ENCODE measurements around the gene ERCC6.

ERCC6 gene

DNA sequence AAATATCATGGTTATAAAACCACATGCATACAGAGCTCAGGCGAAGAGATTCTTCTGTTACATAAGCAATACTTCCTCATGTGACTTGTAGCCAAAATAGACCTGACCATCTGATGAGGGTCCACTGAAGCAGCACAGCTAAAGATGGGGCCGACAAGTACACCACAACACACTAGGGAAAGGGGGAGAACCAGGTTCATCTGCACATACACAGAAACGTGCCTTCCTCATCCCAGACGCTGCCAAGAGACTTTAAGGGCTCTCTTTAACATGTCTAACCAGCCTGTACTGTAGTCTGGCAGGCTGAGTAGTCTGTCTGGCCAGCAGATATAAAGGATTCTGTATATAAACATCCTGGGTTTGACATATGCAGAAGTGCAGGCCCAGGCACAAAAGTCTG, 30.3 kb downstream of the ERCC6 start:
- DNase-seq: no peak

DNA sequence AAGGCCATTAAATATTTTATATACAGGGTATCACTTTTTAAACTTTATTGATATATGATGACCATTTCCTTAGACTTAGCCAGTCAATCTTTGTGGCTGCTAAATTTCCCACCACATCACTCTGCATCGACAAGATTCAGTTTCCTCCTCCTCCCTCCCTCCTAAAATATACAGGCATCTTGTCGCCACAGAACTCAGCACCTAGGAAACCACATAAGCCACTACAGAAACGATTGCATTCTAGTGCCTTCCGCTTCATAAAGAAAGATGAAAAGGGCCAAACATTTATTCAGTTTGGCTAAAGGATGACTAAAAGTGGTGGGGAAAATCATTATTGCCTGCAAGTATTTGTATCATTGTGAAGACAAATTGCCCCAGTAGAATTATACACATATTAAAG, 30.7 kb downstream of the ERCC6 start:
- no peak for DNase-seq

DNA sequence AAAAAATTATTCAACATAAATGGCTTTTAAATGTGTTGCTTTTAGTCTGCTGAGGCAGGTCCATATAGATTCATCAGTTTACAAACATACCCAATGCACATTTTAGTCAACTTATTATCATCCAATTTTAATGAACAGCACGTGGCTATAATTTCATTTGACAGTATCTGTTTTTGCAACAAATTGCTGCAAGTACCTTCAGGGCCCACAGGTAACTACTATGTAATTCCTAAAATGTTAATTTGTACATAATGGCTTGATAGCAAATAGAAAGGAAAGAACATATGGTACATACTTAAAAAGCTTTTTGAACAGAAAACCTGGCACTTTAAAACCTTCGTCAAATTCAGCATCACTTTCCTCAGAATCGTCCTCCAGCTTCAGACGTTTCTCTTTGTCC, 33.3 kb downstream of the ERCC6 start:
- DNase-seq: no peak

DNA sequence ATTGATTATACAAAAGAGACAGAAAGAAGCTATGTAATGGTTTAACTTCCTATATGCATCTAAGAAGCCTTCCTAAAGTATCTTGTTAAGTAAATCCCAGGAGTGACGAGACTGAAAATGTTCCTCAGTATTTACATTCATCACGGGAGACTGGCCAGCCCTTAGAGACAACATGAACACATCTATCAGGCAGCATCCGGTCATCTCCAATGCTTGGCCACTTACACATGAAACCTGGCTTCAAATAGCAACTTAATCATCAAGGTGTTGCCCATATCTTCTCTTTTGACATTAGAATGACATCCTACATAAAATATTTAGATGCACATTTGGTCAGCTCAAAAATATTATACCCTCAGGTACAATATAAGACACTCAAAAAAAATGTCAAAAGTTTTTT, 33.8 kb downstream of the ERCC6 start:
- DNase-seq: no peak

DNA sequence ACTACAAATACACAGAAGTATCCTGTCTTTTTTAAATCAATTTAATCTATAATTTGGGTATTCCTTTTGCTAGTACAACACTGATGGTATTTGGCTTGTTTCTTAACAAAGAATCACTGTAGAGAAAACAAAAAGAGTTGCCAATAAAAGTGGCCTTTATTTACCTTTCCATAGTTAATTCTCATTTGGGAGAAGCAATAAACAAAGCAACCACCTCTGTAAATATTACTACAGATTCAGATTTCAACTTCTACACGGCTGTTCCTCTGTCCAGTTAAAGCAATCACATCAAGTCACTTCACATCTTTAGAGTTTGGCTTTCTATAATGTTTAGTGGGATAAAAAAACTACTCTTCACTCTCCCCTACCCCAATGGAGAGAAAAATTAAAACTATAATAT, 34.4 kb downstream of the ERCC6 start:
- DNase-seq: no peak

DNA sequence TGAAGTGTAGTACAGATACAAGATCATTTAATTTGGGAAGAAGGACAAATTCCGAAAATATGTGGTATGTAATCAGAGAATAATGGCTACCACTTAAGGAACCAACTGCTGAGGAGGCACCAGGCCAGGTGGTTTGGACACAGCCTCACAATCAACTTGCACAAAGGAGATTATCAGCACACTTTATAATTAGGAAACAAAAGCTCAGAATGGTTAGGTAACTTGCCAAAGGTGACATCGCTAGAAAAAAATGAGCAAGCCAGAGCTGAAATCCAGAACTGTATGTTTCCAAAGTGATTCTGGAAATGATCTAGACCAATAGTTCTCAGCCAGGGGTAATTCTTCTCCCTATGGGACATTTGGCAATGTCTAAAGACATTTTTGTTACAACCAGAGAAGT, 36.6 kb downstream of the ERCC6 start:
- DNase-seq: no peak

DNA sequence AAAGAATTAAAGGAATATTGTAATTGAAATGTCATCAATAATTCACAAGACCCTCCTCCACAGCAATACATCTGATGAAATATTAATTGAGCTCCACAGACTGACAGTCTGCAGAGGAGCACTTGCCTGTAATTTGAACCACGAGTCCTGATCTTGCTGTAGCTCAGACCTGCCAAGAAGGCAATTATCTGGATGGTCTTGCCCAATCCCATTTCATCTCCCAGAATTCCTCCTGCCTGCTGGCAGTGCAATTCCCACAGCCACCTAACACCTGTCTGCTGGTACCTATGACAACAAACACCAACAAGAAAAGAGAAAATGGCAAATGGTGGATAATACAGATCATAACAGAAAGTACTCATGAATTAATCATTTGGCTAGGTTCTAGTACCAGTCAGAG, 38.5 kb downstream of the ERCC6 start:
- DNase-seq: no peak

DNA sequence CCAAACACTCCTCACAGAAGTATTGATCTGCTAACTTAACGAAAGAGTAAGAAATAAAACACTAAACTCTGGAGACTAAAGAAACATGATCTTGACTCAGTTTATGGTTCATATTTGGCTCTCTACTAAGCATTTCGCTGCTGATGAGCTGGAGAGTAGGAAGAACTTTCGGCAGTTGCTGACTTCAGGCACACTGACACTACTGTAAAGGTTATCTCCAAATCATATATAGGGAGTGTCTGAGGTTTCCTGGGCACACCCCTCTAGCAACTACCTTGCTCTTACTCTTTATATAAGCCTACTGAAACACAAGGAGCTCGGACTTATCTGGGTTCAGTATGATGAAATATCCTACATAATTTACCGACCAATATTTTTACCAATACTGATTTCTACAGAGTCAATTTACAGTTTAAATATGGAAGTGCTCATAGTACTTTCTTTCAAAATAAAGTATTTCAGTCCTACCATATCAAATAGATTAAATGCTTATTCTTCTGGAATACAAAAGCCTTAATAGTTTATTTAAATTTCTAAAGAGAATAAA, 39.5 kb downstream of the ERCC6 start:
- no peak for DNase-seq

DNA sequence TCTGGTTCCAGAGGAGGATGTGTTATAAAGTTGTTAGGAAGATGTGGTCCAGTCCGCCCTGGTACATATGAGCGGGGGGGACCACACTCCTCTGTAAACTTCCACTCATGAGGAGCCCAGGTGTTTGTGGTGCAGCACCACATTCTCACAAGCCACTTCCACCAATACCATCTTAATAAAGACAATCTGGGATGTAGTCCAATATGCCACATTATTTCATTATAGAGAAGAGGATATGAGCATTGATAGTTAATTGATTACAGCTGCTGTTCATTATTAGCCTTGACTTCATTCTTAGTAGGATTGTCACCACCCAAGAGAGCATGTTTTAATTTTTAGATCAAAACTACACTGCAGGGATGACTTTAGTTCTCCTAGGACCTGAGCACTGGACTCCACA, 40.5 kb downstream of the ERCC6 start:
- DNase-seq: no peak

DNA sequence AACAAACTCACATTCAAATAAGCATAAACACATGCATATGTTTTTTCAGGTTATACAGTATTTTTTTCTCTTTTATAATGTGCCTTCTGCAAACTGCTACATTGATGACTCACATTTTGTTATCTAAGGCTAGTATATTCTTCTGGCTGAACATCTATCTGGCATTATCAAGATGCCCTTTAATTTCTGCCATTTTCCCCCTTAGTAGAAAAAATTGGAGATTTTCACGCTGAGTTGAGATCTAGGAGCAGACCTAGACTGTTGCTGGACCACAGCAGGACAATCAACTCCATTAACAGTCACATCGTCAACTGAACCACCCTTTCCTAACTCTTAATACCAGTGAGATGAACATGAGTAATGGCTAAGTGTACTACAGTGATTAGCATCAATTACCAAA, 41.6 kb downstream of the ERCC6 start:
- DNase-seq: no peak

DNA sequence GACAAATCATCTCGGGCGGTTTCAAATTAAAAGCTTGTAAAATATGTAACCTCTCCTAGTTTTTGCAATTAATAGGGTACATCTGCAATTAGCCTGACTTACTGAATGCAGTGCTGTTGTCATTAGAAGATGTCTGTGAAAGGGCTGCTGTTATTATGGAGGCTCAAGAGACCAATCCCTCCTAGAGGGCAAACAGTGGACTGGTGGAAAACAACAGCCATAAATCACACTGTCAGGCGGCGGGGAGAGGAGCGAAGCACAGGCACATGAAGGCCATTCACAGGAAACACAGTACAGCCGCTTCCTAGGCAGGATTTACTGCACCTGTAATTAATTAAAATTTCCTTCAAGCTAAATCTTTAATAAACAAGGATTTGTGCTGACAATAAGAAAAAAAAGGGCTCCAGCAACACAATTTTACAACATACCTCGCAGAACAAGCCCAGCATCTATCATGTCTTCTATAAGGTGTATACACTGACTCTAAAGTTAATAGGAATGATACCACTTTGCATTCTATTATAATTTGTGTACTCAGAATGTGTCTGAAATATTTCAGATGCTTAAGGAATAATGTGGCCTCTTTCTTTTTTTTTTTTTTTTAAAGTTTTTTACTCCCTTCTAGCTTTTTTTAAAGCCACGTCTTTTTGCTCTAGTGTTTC, 50.7 kb downstream of the ERCC6 start:
- DNase-seq: no peak

DNA sequence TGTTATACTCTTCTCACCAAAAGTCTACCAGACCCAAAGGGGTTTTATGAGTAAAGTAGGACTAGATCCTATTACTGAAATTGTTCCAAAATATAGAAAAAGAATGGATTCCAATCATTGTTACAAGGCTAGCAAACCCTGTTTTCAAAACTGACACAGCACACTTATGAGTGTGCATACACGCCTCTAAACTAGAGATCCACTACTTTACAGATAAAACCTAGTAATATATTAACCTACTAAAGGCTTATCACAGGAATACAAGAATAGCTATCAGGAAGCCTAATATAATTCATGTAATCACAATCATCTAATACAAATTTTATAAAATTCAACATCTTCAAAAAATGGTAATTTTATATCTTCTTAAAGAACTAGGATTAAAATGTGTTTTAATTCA, 52.2 kb downstream of the ERCC6 start:
- DNase-seq: no peak

DNA sequence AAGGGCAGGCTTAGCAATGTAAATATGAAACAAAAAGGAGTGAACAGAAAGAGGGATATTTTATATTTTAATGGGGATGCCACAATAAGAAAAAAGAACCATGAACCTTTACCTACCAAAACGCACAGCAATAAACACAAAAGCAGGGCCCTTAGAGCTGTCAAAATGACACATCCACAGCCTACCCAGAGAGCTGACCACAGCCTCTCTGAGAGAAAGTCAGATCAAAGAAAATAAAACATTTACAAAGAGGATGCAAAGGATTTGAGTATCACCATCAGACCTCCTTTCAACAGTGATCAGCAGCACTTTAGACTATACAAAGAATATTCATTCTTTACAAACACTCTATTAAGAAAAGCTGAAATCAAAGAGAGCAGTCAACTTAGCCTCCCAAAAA, 52.9 kb downstream of the ERCC6 start:
- no peak for DNase-seq

DNA sequence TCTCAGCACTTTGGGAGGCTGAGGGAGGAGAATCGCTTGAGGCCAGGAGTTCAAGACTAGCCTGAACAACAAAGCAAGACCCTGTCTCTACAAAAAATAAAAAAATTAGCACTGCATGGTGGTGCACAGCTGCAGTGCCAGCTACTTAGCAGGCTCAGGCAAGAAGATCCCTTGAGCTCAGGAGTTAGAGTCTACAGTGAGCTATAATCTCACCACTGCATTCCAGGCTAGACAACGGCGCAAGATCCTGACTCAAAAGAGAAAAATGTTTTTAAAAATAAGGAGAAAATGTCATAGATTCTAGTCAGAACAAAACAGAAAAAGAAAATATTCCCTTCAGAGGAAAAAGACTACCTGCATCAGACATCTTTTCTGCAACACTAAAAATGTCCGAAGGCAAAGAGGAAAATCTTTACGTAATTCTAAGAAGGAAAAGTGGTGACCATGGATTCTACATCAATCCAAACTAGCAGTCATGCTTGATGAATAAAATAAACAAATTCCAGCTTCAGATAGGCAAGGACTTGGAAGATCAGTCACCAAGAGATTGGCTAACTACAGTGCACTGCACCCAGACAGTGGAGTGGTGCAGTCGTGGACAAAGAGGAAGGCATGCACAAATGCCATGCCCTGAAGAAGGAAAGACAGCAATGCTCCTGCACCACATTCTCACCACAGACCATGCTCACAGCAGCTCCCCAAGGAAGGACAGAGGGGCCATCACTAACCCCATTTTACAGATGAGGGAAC, 54.3 kb downstream of the ERCC6 start:
- no peak for DNase-seq

DNA sequence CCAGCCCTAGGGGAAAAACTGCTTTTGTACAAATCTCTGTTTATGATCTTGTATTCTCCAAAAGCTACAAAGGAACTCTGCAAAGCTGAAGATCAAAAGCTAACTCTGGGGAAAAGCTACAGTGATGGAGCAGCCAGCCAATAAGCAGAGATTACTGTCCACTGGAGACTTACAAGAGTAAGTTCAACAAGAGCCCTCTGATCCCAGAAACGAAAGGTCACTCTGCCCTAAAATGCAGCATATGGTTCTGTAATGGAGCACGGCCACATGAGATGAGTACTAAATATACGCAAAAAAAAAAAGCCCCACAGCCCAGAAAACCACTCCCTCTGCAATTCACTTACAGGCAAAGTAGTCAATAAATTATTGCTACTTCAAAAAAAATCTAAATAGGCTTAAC, 60.1 kb downstream of the ERCC6 start:
- DNase-seq: no peak

DNA sequence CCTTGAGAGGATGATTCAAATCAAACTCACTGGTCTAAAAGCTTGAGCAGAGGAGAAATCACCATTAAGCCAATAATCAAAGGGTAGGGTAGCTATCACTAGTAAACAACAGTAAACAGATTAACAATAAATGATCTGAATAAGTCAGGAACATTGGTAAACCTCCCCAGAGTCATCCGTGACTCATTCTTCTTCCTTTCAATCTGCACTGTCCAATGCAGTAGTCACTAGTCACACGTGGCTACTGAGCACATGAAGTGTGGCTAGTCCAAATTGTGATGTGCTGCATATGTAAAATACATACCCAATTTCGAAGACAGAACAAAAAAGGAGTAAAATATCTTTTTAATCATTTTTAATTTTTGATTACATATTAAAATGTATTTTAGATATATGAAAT, 64.0 kb downstream of the ERCC6 start:
- DNase-seq: no peak

DNA sequence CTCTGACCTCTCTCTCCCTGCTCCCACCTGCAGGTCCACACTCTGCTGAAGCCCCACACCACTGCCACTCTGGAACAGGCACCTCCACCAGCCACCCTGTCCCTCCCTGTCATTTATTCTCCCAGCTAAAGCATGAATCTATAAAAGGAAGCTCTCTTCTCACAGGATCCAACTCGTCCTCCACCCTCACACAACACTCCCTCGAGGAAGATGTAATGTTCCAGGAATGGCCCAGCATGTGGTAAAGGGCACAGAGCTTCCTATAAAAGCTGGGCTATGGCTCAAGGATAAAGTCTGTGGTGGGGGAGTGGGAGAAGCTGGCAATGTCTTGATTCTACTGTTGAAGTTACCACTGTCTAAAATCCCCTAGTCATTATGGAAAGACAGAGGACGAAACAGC, 67.4 kb downstream of the ERCC6 start:
- DNase-seq: no peak

DNA sequence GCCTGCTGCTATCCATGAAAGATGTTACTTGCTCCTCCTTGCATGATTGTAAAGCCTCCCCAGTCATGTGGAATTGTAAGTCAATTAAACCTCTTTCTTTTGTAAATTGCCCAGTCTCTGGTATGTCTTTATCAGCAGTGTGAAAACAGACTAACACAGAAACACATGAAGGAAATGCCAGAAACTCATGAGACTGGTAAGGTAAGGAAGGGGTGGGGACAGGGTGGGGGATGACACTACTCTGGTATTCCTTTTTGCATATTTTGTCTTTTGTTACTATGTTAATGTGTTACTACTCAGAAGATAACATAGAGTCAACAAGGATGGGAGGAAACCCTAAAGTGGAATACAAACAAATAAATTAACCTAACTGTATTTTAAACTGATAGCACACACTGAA, 73.2 kb downstream of the ERCC6 start:
- no peak for DNase-seq

All from activated T-cell treated with anti-CD3 and anti-CD28 coated beads, Interleukin-2, amount 50 U/mL, for 48 hours (primary cell).